Brain pericyte (primary cell): ENCODE results near the gene ITGB1BP2.
"Not testable (repeated sequence)": the region's sequence is repeated elsewhere in the genome, so short reads cannot be mapped to it uniquely, and the experiment has no call there.

Source experiments
- DNase-seq: peaks from one replicate; pipeline ENCODE4 v3.0.0-alpha.2; 2012; ENCODE audit warnings: low read depth, low spot score

The ITGB1BP2 gene

GRCh38 chrX:71302461-71303213 is 1.1 kb downstream of the ITGB1BP2 start:
- no peak for DNase-seq

- DNase-seq, result no peak
These were observed 3.0 kb downstream of the ITGB1BP2 start for GRCh38 chrX:71304561-71304960.

- DNase-seq, result no peak
These were observed 14.4 kb downstream of the ITGB1BP2 start for GRCh38 chrX:71315917-71316316.

GRCh38 chrX:71316959-71317358 is 15.4 kb downstream of the ITGB1BP2 start:
- DNase-seq, result not testable (repeated sequence)

- DNase-seq, result no peak
These were observed 18.6 kb downstream of the ITGB1BP2 start for GRCh38 chrX:71320126-71320525.

- no peak for DNase-seq
These were observed 20.2 kb downstream of the ITGB1BP2 start for GRCh38 chrX:71321731-71322130.

GRCh38 chrX:71324452-71324851 is 22.9 kb downstream of the ITGB1BP2 start:
- not testable (repeated sequence) for DNase-seq

GRCh38 chrX:71326394-71326793 is 24.8 kb downstream of the ITGB1BP2 start:
- no peak for DNase-seq

GRCh38 chrX:71349151-71349665 is 47.7 kb downstream of the ITGB1BP2 start:
- DNase-seq, result not testable (repeated sequence)

GRCh38 chrX:71349867-71350266 is 48.3 kb downstream of the ITGB1BP2 start:
- DNase-seq, result not testable (repeated sequence)

- not testable (repeated sequence) for DNase-seq
These were observed 50.9 kb downstream of the ITGB1BP2 start for GRCh38 chrX:71352439-71352838.
